Measurements from ENCODE around the gene CA4. TPM values are rescaled to one million over a fixed set of nuclear protein-coding genes. Genes with fewer than 3 reads are reported as not detected.
"Not testable (repeated sequence)": the region's sequence is repeated elsewhere in the genome, so short reads cannot be mapped to it uniquely, and the experiment has no call there.

The CA4 gene
- total and polyA plus RNA-seq, 4 donors, result 50.0 to 57.6 (median 57.3) TPM

DNA sequence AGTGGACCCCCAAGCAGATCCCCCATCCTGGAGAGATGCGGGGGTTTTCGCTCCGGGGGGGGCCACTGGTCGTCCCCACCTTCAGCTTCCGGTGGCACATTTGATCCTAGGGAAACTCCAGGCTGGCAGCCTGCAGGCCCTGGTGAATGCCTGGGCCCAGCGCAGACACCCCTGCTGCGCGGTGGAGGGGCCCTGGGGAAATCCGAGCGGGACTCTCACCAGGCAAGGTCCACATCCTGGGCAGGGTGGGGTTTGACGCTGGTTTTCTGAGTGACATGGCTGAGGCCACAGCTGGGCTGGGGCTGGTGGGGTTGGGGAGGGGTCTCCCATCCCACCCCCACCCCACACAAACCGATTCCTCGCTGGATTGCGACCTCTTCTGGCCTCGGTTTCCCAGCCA is 30.6 kb upstream of the CA4 start:
- H3K27me3 ChIP-seq (ENCODE audit: control insufficient read depth in 3 of 3, insufficient read depth in 3 of 3, low read length in 2 of 3); H3K4me1 ChIP-seq (ENCODE audit: control insufficient read depth in 5 of 5, insufficient read depth in 5 of 5, low read length in 5 of 5); H3K36me3 ChIP-seq (ENCODE audit: control insufficient read depth in 4 of 4, insufficient read depth in 4 of 4, low read length in 4 of 4); DNase-seq; H3K4me3 ChIP-seq; H3K9ac ChIP-seq (ENCODE audit: insufficient read depth in 1 of 2, low read length in 2 of 2); ATAC-seq (ENCODE audit: insufficient read depth, low FRiP score); H3K9me3 ChIP-seq (ENCODE audit: control insufficient read depth in 4 of 4, insufficient read depth in 3 of 4, low read length in 3 of 4); H3K27ac ChIP-seq (ENCODE audit: low read depth in 1 of 2, low read length in 1 of 2): not testable (repeated sequence)
- no CpG with 5 or more reads among the region's 15 CpGs for WGBS, 2 donors

DNA sequence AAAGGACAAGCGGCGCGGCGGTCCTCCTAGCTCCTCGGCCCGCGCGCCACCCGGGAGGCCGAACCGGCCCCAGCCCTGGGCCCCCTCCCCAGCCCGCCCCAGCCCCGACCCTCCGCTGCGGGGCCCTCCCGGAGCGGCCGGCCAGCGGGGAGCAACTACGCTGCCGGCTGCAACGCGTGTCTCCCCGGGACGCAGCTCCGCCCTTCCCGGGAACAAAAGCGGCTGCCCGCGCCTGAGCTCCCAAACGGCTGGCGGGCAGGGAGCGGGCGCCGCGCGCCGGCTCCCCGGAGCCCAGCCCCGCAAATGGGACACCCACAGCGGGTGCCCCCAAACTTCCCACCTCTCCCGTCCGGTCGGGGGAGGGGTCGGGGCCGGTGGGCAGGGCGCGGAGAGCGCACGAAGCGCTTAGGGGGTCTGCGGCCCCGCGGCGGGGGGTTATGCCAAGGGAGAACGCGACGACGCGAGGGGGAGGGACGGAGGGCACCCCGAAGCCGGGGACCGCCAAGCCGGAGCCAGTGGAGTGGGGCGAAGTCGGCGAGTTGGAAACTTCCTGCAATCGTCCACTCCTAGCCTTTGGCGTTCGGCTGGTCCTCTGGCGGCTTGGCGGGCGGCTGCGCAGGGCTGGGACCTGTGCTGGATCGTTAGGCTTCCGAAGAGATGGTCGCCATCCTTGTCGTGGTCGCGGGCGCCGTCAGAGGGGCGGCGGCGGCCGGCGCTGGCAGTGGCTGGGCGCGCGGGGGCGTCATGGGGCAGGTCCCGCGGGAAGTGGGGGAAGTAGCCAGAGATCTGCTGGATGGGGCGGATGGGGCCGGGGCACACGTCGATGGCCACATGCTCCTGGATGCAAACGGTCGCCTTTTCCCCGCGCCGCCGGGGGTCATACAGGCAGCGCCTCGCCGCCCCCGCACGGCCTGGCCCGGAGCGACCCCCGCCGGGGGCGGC is 29.7 kb upstream of the CA4 start:
- DNase-seq; H3K4me3 ChIP-seq; H3K36me3 ChIP-seq (ENCODE audit: control insufficient read depth in 4 of 4, insufficient read depth in 4 of 4, low read length in 4 of 4); H3K9ac ChIP-seq (ENCODE audit: insufficient read depth in 1 of 2, low read length in 2 of 2); H3K27ac ChIP-seq (ENCODE audit: low read depth in 1 of 2, low read length in 1 of 2); H3K4me1 ChIP-seq (ENCODE audit: control insufficient read depth in 5 of 5, insufficient read depth in 5 of 5, low read length in 5 of 5); H3K27me3 ChIP-seq (ENCODE audit: control insufficient read depth in 3 of 3, insufficient read depth in 3 of 3, low read length in 2 of 3); H3K9me3 ChIP-seq (ENCODE audit: control insufficient read depth in 4 of 4, insufficient read depth in 3 of 4, low read length in 3 of 4): not testable (repeated sequence)
- ATAC-seq (ENCODE audit: insufficient read depth, low FRiP score), result peak; percentile 50
- WGBS, 2 donors, result no CpG with 5 or more reads among the region's 114 CpGs

DNA sequence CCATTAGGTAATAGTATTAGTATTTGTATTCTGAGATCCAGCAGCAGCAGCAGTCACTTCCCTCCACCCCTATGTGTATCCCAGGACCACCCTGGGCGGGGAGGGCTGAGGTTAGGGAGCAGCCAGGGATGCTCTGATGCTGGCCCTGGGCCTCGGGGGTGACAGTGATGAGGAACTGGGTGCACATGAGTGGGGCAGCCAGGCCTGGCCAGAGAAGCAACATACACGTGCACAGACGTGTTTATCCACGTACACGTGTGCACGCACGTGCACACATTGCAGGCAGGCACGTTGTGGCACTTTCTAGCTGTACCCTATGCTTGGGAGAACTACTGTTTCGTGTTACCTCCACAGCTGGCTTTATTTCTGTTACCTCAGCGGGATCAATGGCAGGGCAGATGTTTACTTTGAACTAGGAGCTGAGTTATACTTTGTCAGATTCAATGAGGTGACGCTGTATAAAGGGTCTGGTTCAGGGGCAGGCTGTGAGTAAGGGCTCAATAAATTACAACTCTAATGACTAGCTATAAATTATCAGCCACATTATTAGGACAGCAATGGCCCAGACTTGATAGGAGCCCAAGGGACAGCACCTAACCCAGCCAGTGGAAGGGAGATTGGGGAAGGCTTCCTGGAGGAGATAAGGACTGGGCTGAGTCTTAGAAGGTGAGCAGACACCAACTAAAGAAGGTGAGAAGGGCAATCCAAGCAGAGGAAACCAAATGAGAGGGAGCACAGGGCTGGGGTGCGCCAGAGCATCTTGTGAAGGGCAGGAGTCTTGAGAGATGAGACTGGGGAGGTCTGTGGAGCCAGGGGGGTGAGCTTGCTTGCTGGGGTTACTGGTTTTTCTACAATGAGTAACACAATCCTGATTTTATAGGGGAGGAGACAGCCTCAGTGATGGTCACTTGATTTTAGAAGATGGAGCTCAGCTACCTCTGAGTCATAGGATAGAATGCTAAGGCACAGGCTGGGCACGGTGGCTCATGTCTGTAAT is 22.4 kb upstream of the CA4 start:
- H3K4me3 ChIP-seq, result no peak overlapping the region
- no peak for DNase-seq
- H3K27ac ChIP-seq (ENCODE audit: low read depth in 1 of 2, low read length in 1 of 2), result no peak overlapping the region
- H3K36me3 ChIP-seq (ENCODE audit: control insufficient read depth in 4 of 4, insufficient read depth in 4 of 4, low read length in 4 of 4), result no peaks in the 10 kb centered on the region
- H3K9me3 ChIP-seq (ENCODE audit: control insufficient read depth in 4 of 4, insufficient read depth in 3 of 4, low read length in 3 of 4), result no peaks in the 10 kb centered on the region
- no peak for ATAC-seq (ENCODE audit: insufficient read depth, low FRiP score)
- 74 to 85% methylated on average over 14 of the region's 14 CpGs for WGBS, 2 donors
- TF ChIP-seq, protein P1, sequence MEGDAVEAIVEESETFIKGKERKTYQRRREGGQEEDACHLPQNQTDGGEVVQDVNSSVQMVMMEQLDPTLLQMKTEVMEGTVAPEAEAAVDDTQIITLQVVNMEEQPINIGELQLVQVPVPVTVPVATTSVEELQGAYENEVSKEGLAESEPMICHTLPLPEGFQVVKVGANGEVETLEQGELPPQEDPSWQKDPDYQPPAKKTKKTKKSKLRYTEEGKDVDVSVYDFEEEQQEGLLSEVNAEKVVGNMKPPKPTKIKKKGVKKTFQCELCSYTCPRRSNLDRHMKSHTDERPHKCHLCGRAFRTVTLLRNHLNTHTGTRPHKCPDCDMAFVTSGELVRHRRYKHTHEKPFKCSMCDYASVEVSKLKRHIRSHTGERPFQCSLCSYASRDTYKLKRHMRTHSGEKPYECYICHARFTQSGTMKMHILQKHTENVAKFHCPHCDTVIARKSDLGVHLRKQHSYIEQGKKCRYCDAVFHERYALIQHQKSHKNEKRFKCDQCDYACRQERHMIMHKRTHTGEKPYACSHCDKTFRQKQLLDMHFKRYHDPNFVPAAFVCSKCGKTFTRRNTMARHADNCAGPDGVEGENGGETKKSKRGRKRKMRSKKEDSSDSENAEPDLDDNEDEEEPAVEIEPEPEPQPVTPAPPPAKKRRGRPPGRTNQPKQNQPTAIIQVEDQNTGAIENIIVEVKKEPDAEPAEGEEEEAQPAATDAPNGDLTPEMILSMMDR (IDR thresholded peaks at IDR 0.05; ENCODE audit: control extremely low read depth, extremely low read depth), result no peak
- no peaks in the 10 kb centered on the region for H3K4me1 ChIP-seq (ENCODE audit: control insufficient read depth in 5 of 5, insufficient read depth in 5 of 5, low read length in 5 of 5)
- peaks cover 0 to 6% (median 0%) of the 10 kb centered on the region in 3 donors for H3K27me3 ChIP-seq (ENCODE audit: control insufficient read depth in 3 of 3, insufficient read depth in 3 of 3, low read length in 2 of 3)
- no peak overlapping the region for H3K9ac ChIP-seq (ENCODE audit: insufficient read depth in 1 of 2, low read length in 2 of 2)

DNA sequence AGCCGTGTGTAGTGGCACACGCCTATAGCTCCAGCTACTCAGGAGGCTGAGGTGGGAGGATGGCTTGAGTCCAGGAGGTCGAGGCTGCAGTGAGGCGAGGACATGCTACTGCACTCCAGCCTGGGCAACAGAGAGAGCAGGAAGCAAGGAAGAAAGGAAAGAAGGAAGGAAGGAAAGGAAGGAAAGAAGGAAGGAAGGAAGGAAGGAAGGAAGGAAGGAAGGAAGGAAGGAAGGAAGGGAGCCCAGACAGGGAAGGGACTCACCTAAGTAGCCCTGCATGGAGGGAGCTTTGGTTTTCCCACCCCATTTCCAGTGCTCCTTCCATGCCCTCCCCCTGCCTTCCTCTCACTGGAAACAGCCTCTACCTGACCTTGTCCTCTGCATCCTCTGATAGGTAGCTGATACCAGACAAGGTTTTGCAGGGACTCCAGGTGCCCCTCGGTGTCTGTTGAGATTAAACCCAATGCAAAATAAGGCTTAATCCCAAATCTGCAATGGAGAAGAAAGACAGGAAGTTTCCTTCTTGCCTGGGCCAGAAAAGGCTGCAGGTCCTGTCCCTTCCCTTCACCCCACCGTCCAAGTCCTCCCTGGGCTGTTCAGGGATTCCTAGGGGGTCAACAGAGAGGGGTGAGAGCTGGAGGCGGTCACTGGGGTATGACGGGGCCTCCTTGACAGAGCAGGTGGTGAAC is 21.5 kb upstream of the CA4 start:
- DNase-seq (no peak), ATAC-seq (ENCODE audit: insufficient read depth, low FRiP score) (no peak)
- H3K27me3 ChIP-seq (ENCODE audit: control insufficient read depth in 3 of 3, insufficient read depth in 3 of 3, low read length in 2 of 3), result peaks cover 0 to 6% (median 0%) of the 10 kb centered on the region in 3 donors
- 70 to 76% methylated on average over 8 of the region's 8 CpGs for WGBS, 2 donors
- H3K36me3 ChIP-seq (ENCODE audit: control insufficient read depth in 4 of 4, insufficient read depth in 4 of 4, low read length in 4 of 4), result peaks cover 0 to under 1% (median 0%) of the 10 kb centered on the region in 4 donors
- no peaks in the 10 kb centered on the region for H3K9me3 ChIP-seq (ENCODE audit: control insufficient read depth in 4 of 4, insufficient read depth in 3 of 4, low read length in 3 of 4)
- no peak overlapping the region for H3K9ac ChIP-seq (ENCODE audit: insufficient read depth in 1 of 2, low read length in 2 of 2)
- H3K4me3 ChIP-seq, result no peak overlapping the region
- H3K4me1 ChIP-seq (ENCODE audit: control insufficient read depth in 5 of 5, insufficient read depth in 5 of 5, low read length in 5 of 5), result peaks cover 0 to 2% (median 0%) of the 10 kb centered on the region in 5 donors
- no peak overlapping the region for H3K27ac ChIP-seq (ENCODE audit: low read depth in 1 of 2, low read length in 1 of 2)
- TF ChIP-seq, protein P1 (IDR thresholded peaks at IDR 0.05; ENCODE audit: control extremely low read depth, extremely low read depth), result no peak
